Measurements from ENCODE around the gene RAD51B.

RAD51B gene

DNA sequence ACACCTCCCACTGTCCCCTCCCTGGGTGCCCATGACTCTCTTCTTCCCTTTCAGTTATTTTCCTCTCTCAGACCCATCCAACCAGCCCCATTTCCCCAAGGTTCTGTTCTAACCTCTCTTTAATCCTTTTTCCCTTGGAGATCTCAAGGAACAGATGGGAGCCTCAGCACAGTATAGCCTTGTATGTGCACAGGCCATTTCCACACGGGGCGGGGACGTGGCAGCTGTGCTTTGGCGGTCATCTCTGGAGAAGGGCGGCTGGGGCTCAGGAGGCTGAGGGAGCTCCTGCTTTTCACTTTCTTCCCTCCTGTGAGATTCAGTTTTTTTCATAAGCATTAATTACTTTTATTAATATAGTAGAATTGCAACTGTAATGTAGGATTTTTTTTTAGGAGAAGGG lies 761.1 kb downstream of the RAD51B start:
- Histone ChIP-seq H4K5ac (ENCODE audit: low read length) (no peak overlapping the region), H3K36me3 (ENCODE audit: control insufficient read depth, insufficient read depth, low read length) (no peaks in the 10 kb centered on the region), H2BK120ac (ENCODE audit: low read depth, low read length) (no peak overlapping the region), H3K23ac (ENCODE audit: low read length) (no peak overlapping the region), H3K18ac (ENCODE audit: low read length) (no peak overlapping the region), H3K56ac (ENCODE audit: low read length) (no peak overlapping the region), H4K8ac (ENCODE audit: low read depth, low read length) (no peak overlapping the region), H3K4me1 (ENCODE audit: control insufficient read depth, low read depth, low read length) (no peaks in the 10 kb centered on the region), H3K27me3 (ENCODE audit: insufficient read depth, low read length, poor library complexity) (no peaks in the 10 kb centered on the region), H3K79me2 (ENCODE audit: control insufficient read depth, insufficient read depth, low read length) (no peaks in the 10 kb centered on the region), H2BK5ac (ENCODE audit: low read length) (no peak overlapping the region), H3K27ac (ENCODE audit: low read depth, low read length) (no peak overlapping the region), H3K4me3 (ENCODE audit: low read length) (no peak overlapping the region), H2BK15ac (replicated peaks; ENCODE audit: low read depth) (no peak overlapping the region), H3K9ac (ENCODE audit: low read length) (no peak overlapping the region), H3K79me1 (ENCODE audit: low read length) (no peaks in the 10 kb centered on the region), H3K4ac (ENCODE audit: low read depth, low read length) (no peak overlapping the region), H2AK5ac (ENCODE audit: low read length) (no peak overlapping the region), H3K4me2 (ENCODE audit: low read length) (no peak overlapping the region)
- WGBS (ENCODE audit: extremely low coverage, insufficient coverage, low lambda C conversion rate), result no CpG with 5 or more reads among the region's 5 CpGs
- DNase-seq, result no peak

GRCh38 chr14:68583548-68584280 lies 764.1 kb downstream of the RAD51B start:
- H4K5ac ChIP-seq (ENCODE audit: low read length), result no peak overlapping the region
- no peak overlapping the region for H2BK120ac ChIP-seq (ENCODE audit: low read depth, low read length)
- no peak for DNase-seq
- H3K79me2 ChIP-seq (ENCODE audit: control insufficient read depth, insufficient read depth, low read length), result no peaks in the 10 kb centered on the region
- no peak overlapping the region for H3K4me3 ChIP-seq (ENCODE audit: low read length)
- no peak overlapping the region for H2AK5ac ChIP-seq (ENCODE audit: low read length)
- H3K18ac ChIP-seq (ENCODE audit: low read length), result no peak overlapping the region
- H3K4ac ChIP-seq (ENCODE audit: low read depth, low read length), result no peak overlapping the region
- no peak overlapping the region for H3K56ac ChIP-seq (ENCODE audit: low read length)
- H2BK5ac ChIP-seq (ENCODE audit: low read length), result no peak overlapping the region
- no peaks in the 10 kb centered on the region for H3K27me3 ChIP-seq (ENCODE audit: insufficient read depth, low read length, poor library complexity)
- WGBS (ENCODE audit: extremely low coverage, insufficient coverage, low lambda C conversion rate), result no CpG with 5 or more reads among the region's 13 CpGs
- no peak overlapping the region for H3K27ac ChIP-seq (ENCODE audit: low read depth, low read length)
- H3K23ac ChIP-seq (ENCODE audit: low read length), result no peak overlapping the region
- no peak overlapping the region for H3K4me2 ChIP-seq (ENCODE audit: low read length)
- no peaks in the 10 kb centered on the region for H3K36me3 ChIP-seq (ENCODE audit: control insufficient read depth, insufficient read depth, low read length)
- H3K9ac ChIP-seq (ENCODE audit: low read length), result no peak overlapping the region
- H4K8ac ChIP-seq (ENCODE audit: low read depth, low read length), result no peak overlapping the region
- no peak overlapping the region for H2BK15ac ChIP-seq (replicated peaks; ENCODE audit: low read depth)
- H3K79me1 ChIP-seq (ENCODE audit: low read length), result no peaks in the 10 kb centered on the region
- peaks cover 4% of the 10 kb centered on the region for H3K4me1 ChIP-seq (ENCODE audit: control insufficient read depth, low read depth, low read length)

- WGBS (ENCODE audit: extremely low coverage, insufficient coverage, low lambda C conversion rate), result no CpG with 5 or more reads among the region's 4 CpGs
- Histone ChIP-seq H3K36me3 (ENCODE audit: control insufficient read depth, insufficient read depth, low read length) (no peaks in the 10 kb centered on the region), H3K4me3 (ENCODE audit: low read length) (no peak overlapping the region), H3K27ac (ENCODE audit: low read depth, low read length) (no peak overlapping the region), H4K8ac (ENCODE audit: low read depth, low read length) (no peak overlapping the region), H3K23ac (ENCODE audit: low read length) (no peak overlapping the region), H3K9ac (ENCODE audit: low read length) (no peak overlapping the region), H2AK5ac (ENCODE audit: low read length) (no peak overlapping the region), H3K79me2 (ENCODE audit: control insufficient read depth, insufficient read depth, low read length) (no peaks in the 10 kb centered on the region), H3K4me2 (ENCODE audit: low read length) (no peak overlapping the region), H3K18ac (ENCODE audit: low read length) (no peak overlapping the region), H4K5ac (ENCODE audit: low read length) (no peak overlapping the region), H2BK120ac (ENCODE audit: low read depth, low read length) (no peak overlapping the region), H2BK15ac (replicated peaks; ENCODE audit: low read depth) (no peak overlapping the region), H3K56ac (ENCODE audit: low read length) (no peak overlapping the region), H3K27me3 (ENCODE audit: insufficient read depth, low read length, poor library complexity) (no peaks in the 10 kb centered on the region), H3K4me1 (ENCODE audit: control insufficient read depth, low read depth, low read length) (peaks cover 11% of the 10 kb centered on the region), H3K4ac (ENCODE audit: low read depth, low read length) (no peak overlapping the region), H3K79me1 (ENCODE audit: low read length) (no peaks in the 10 kb centered on the region), H2BK5ac (ENCODE audit: low read length) (no peak overlapping the region)
- DNase-seq, result no peak
Observed at GRCh38 chr14:68584786-68585185, 765.2 kb downstream of the RAD51B start.

DNA sequence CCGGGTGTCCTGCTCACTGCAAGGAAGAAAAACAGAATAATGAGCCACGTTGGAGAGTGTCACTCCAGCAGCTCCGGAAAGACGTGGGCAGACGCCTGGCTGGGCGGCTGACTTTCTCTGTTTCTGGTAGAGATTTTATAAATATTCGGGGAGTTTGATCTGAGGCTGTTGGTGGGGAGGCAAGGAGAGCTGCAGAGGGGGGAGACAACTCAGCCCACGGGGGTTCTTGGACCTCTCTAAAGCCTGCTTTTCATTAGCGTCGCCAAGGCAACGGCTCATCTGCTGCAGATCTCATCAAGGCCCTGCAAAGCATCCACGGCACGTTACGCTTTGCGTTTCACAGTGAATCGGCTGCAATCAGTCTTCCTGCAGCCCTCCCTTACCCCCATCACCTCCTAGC lies 766.1 kb downstream of the RAD51B start:
- Histone ChIP-seq H4K5ac (ENCODE audit: low read length) (no peak overlapping the region), H3K9ac (ENCODE audit: low read length) (no peak overlapping the region), H3K4ac (ENCODE audit: low read depth, low read length) (no peak overlapping the region), H3K4me2 (ENCODE audit: low read length) (no peak overlapping the region), H2BK5ac (ENCODE audit: low read length) (no peak overlapping the region), H3K79me2 (ENCODE audit: control insufficient read depth, insufficient read depth, low read length) (no peaks in the 10 kb centered on the region), H3K27ac (ENCODE audit: low read depth, low read length) (no peak overlapping the region), H3K27me3 (ENCODE audit: insufficient read depth, low read length, poor library complexity) (no peaks in the 10 kb centered on the region), H3K79me1 (ENCODE audit: low read length) (no peaks in the 10 kb centered on the region), H2AK5ac (ENCODE audit: low read length) (no peak overlapping the region), H3K18ac (ENCODE audit: low read length) (no peak overlapping the region), H3K36me3 (ENCODE audit: control insufficient read depth, insufficient read depth, low read length) (no peaks in the 10 kb centered on the region), H3K56ac (ENCODE audit: low read length) (no peak overlapping the region), H4K8ac (ENCODE audit: low read depth, low read length) (no peak overlapping the region), H3K23ac (ENCODE audit: low read length) (no peak overlapping the region), H3K4me3 (ENCODE audit: low read length) (no peak overlapping the region), H2BK120ac (ENCODE audit: low read depth, low read length) (no peak overlapping the region), H3K4me1 (ENCODE audit: control insufficient read depth, low read depth, low read length) (peaks cover 11% of the 10 kb centered on the region), H2BK15ac (replicated peaks; ENCODE audit: low read depth) (no peak overlapping the region)
- no peak for DNase-seq
- no CpG with 5 or more reads among the region's 16 CpGs for WGBS (ENCODE audit: extremely low coverage, insufficient coverage, low lambda C conversion rate)

- Histone ChIP-seq H3K18ac (ENCODE audit: low read length) (peak overlapping the region; percentile 4), H2BK120ac (ENCODE audit: low read depth, low read length) (no peak overlapping the region), H3K4me3 (ENCODE audit: low read length) (no peak overlapping the region), H3K23ac (ENCODE audit: low read length) (no peak overlapping the region), H3K4me1 (ENCODE audit: control insufficient read depth, low read depth, low read length) (peaks cover 11% of the 10 kb centered on the region), H3K79me1 (ENCODE audit: low read length) (no peaks in the 10 kb centered on the region), H3K4ac (ENCODE audit: low read depth, low read length) (no peak overlapping the region), H3K36me3 (ENCODE audit: control insufficient read depth, insufficient read depth, low read length) (no peaks in the 10 kb centered on the region), H3K9ac (ENCODE audit: low read length) (no peak overlapping the region), H2BK5ac (ENCODE audit: low read length) (peak overlapping the region; percentile 25), H4K5ac (ENCODE audit: low read length) (no peak overlapping the region), H3K79me2 (ENCODE audit: control insufficient read depth, insufficient read depth, low read length) (no peaks in the 10 kb centered on the region), H2AK5ac (ENCODE audit: low read length) (no peak overlapping the region), H3K4me2 (ENCODE audit: low read length) (no peak overlapping the region), H4K8ac (ENCODE audit: low read depth, low read length) (no peak overlapping the region), H3K27ac (ENCODE audit: low read depth, low read length) (no peak overlapping the region), H2BK15ac (replicated peaks; ENCODE audit: low read depth) (no peak overlapping the region), H3K56ac (ENCODE audit: low read length) (peak overlapping the region; percentile 12), H3K27me3 (ENCODE audit: insufficient read depth, low read length, poor library complexity) (no peaks in the 10 kb centered on the region)
- WGBS (ENCODE audit: extremely low coverage, insufficient coverage, low lambda C conversion rate), result no CpG with 5 or more reads among the region's 13 CpGs
- DNase-seq, result peak; percentile 46
Observed at GRCh38 chr14:68586896-68587751, 767.5 kb downstream of the RAD51B start.
